Measurements from ENCODE around the gene FGF1. TPM values are rescaled to one million over a fixed set of nuclear protein-coding genes. Genes with fewer than 3 reads are reported as not detected.

The FGF1 gene
- total RNA-seq, 4 donors from 2014 or later, result 0.81 to 1.3 (median 1.2) TPM

DNA sequence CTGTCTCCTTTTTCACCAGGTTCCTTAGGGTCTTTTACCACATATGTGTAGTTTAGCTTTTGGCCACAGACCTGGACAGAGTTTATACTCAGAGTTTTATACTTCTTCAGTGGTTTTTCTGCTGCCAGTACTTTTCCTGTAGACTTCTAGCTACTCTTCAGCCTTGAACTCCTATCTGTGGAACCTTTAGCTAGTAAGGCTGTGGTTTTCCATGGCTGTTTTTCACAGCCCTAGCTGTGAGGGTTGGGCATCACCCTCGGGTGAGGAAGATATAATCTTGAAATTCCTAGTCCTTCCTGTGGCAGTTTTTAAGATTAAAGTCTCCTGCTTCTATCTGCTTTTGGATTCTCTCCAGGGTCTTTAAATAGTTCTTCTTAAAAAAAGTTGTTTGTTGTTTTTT, 109.1 kb downstream of the FGF1 start:
- intact Hi-C loops (cut with DNase I), result no loop called here
- Histone ChIP-seq H3K4me3 (replicated peaks in 1 of 3) (no peak overlapping the region), H3K9me3 (no peaks in the 10 kb centered on the region), H3K36me3 (no peaks in the 10 kb centered on the region), H3K4me1 (no peaks in the 10 kb centered on the region), H3K27ac (no peak overlapping the region), H3K27me3 (no peaks in the 10 kb centered on the region)
- 49 to 62% methylated on average over 1 of the region's 1 CpG for WGBS, 2 donors
- TF ChIP-seq, protein P1, sequence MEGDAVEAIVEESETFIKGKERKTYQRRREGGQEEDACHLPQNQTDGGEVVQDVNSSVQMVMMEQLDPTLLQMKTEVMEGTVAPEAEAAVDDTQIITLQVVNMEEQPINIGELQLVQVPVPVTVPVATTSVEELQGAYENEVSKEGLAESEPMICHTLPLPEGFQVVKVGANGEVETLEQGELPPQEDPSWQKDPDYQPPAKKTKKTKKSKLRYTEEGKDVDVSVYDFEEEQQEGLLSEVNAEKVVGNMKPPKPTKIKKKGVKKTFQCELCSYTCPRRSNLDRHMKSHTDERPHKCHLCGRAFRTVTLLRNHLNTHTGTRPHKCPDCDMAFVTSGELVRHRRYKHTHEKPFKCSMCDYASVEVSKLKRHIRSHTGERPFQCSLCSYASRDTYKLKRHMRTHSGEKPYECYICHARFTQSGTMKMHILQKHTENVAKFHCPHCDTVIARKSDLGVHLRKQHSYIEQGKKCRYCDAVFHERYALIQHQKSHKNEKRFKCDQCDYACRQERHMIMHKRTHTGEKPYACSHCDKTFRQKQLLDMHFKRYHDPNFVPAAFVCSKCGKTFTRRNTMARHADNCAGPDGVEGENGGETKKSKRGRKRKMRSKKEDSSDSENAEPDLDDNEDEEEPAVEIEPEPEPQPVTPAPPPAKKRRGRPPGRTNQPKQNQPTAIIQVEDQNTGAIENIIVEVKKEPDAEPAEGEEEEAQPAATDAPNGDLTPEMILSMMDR (IDR thresholded peaks at IDR 0.05), result no peak
- no peak for TF ChIP-seq POLR2A (IDR thresholded peaks at IDR 0.05)
- DNase-seq, result no peak

DNA sequence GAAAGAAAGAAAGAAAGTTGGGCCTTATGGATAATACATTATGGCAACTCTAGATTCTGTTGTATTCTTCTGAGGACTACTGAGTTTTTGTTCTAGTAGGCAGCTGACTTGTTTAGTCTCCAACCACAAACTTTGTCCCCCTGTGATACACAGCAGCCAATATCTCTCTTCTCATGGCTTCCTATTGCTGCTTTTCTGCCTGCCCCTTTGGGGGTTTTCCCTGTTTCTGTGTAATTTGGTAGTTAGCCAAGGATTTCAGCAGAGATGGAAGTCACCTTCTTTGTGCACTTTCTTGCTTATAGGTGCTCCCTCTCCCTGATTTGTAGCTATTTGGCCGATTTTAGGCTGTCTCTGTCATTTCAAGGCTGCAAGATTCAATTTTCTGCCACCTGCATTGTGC, 109.6 kb downstream of the FGF1 start:
- Histone ChIP-seq H3K4me3 (replicated peaks in 1 of 3) (no peak overlapping the region), H3K4me1 (no peaks in the 10 kb centered on the region), H3K9me3 (no peaks in the 10 kb centered on the region), H3K27me3 (no peaks in the 10 kb centered on the region), H3K36me3 (no peaks in the 10 kb centered on the region), H3K27ac (no peak overlapping the region)
- intact Hi-C loops (cut with DNase I), result no loop called here
- DNase-seq, result no peak
- WGBS, 2 donors, result 87 to 91% methylated on average over 1 of the region's 1 CpG
- TF ChIP-seq POLR2A (IDR thresholded peaks at IDR 0.05), result no peak
- TF ChIP-seq, protein P1 (IDR thresholded peaks at IDR 0.05), result no peak

DNA sequence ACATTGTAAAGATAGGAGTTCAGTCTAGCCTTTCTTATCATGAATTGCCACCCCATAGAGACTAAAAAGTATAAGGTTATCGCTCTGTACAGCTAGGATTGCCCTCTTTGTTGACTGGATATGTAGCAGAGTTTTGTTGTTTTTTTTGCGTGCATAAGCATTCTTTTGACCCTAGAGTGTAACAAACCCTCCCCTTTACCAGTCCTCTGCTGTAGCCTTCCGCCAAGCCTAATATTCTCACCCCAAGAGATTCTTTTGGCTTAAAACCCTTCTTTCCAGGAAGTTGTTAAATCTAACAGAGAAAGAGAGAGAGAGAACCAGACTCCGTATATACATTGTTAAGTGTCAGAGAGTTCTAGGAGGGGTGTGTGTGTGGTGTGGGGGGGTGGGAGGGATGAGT, 113.9 kb downstream of the FGF1 start:
- TF ChIP-seq, protein P1 (IDR thresholded peaks at IDR 0.05), result no peak
- TF ChIP-seq POLR2A (IDR thresholded peaks at IDR 0.05), result no peak
- H3K27ac ChIP-seq, result no peak overlapping the region
- no peaks in the 10 kb centered on the region for H3K9me3 ChIP-seq
- no peak for DNase-seq
- WGBS, 2 donors, result 76 to 85% methylated on average over 4 of the region's 4 CpGs
- no peaks in the 10 kb centered on the region for H3K4me1 ChIP-seq
- intact Hi-C loops (cut with DNase I), result no loop called here
- no peaks in the 10 kb centered on the region for H3K36me3 ChIP-seq
- no peak overlapping the region for H3K4me3 ChIP-seq (replicated peaks in 1 of 3)
- H3K27me3 ChIP-seq, result no peaks in the 10 kb centered on the region

DNA sequence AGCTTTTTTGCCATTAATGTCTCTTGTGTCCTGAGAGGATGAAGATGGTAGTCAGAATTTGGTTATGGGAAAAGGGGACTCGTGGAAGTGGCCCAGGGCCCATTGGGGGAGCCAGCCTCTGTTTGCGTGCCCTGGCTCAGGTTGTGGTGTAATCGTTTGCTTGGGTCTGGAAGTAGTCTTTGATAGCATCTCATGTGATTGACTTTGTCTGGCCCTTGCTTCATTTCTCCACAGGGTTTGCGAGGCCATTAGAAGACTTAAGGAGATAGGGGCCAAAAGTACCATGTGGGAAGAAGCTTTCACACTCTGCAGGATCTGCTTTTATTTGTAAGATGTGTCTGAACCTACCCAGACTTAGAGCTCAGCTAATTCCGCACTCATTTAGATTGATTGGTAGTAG, 114.5 kb downstream of the FGF1 start:
- Histone ChIP-seq H3K9me3 (no peaks in the 10 kb centered on the region), H3K4me3 (replicated peaks in 1 of 3) (no peak overlapping the region), H3K27me3 (no peaks in the 10 kb centered on the region), H3K27ac (no peak overlapping the region), H3K4me1 (no peaks in the 10 kb centered on the region), H3K36me3 (no peaks in the 10 kb centered on the region)
- TF ChIP-seq, protein P1 (IDR thresholded peaks at IDR 0.05), result no peak
- TF ChIP-seq POLR2A (IDR thresholded peaks at IDR 0.05), result no peak
- intact Hi-C loops (cut with DNase I), result no loop called here
- DNase-seq, result no peak
- 86 to 92% methylated on average over 5 of the region's 5 CpGs for WGBS, 2 donors

DNA sequence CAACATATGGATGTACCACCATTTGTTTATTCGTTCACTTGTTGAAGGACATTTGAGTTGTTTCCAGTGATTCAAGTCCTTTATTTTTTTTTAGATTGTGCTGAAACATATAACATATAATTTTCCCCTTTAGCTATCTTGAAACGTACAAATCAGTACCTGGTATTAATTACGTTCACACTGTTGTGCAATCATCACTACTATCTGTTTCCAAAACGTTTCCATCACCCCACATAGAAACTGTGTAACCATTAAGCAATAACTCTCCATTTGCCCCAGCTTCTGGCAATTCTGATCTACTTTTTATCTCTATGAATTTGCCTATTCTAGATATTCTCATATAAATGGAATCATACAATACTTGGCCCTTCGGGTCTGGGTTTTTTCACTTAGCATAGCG, 116.0 kb downstream of the FGF1 start:
- Histone ChIP-seq H3K27me3 (no peaks in the 10 kb centered on the region), H3K4me3 (replicated peaks in 1 of 3) (no peak overlapping the region), H3K4me1 (no peaks in the 10 kb centered on the region), H3K9me3 (no peaks in the 10 kb centered on the region), H3K27ac (no peak overlapping the region), H3K36me3 (no peaks in the 10 kb centered on the region)
- intact Hi-C loops (cut with DNase I), result no loop called here
- TF ChIP-seq, protein P1 (IDR thresholded peaks at IDR 0.05), result no peak
- no peak for TF ChIP-seq POLR2A (IDR thresholded peaks at IDR 0.05)
- WGBS, 2 donors, result 91 to 92% methylated on average over 6 of the region's 6 CpGs
- no peak for DNase-seq
